Measurements from ENCODE around the gene OR5W2.
A peak's percentile ranks its signal among the peaks of the same experiment; 100 is the strongest.

OR5W2 gene

DNA sequence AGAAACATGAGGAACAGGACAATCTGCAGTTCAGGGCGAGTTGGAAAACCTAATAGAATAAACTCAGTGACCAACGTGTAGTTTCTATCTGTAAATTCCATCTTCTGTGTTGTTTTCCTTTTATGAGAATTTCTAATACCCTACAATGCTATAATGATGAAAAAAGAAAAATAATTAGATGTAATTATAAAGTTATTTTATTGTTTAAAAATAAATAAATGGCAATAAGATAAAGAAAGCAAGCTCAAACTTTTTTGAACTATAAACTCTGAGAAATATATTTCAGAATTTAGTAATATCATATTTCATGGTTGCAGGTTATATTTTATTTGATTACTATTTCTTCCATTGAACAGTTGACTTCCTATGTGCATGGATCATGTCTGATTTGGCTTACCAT, 21.9 kb upstream of the OR5W2 start, which contains the start of gene OR5I1:
Gene OR5I1, minus strand, starts transcription at position 101 of the 400 bp plus-strand sequence. Its CDS starts 0 bp downstream, at position 101.
- no peak within 1 kb of the TSS for H3K9ac ChIP-seq (ENCODE audit: low read depth, low read length, poor library complexity)
- DNase-seq (ENCODE audit: low spot score), result no peak
- no peak within 1 kb of the TSS for H2AFZ ChIP-seq (ENCODE audit: low read length)
- H3K14ac ChIP-seq (ENCODE audit: low read length), result no peak within 1 kb of the TSS
- no peak within 1 kb of the TSS for H4K91ac ChIP-seq (ENCODE audit: low read depth, low read length, poor library complexity)
- H3K27me3 ChIP-seq (ENCODE audit: control insufficient read depth in 3 of 3, insufficient read depth in 3 of 3, low read depth in 1 of 3, low read length in 3 of 3), result no peaks in the 10 kb centered on the region
- no peak within 1 kb of the TSS for H2BK15ac ChIP-seq (ENCODE audit: low read length)
- H2BK12ac ChIP-seq (ENCODE audit: low read length), result no peak within 1 kb of the TSS
- no peak within 1 kb of the TSS for H4K8ac ChIP-seq (ENCODE audit: low read depth, low read length)
- H3K4me1 ChIP-seq (ENCODE audit: control insufficient read depth in 2 of 2, insufficient read depth in 1 of 2, low read depth in 1 of 2, low read length in 2 of 2), result no peaks in the 10 kb centered on the region
- WGBS, 2 donors (ENCODE audit: extremely low coverage in 2 of 2, insufficient read length in 2 of 2, insufficient replicate concordance in 1 of 2), result no CpG with 5 or more reads among the region's 2 CpGs
- no peak within 1 kb of the TSS for H2BK5ac ChIP-seq (ENCODE audit: low read length)
- H2AK5ac ChIP-seq (ENCODE audit: low read depth, low read length), result no peak within 1 kb of the TSS
- no peak within 1 kb of the TSS for H2BK120ac ChIP-seq (ENCODE audit: low read depth, low read length)
- no peak within 1 kb of the TSS for H3K23ac ChIP-seq (ENCODE audit: low read depth, low read length, poor library complexity)
- H3K4me2 ChIP-seq (ENCODE audit: insufficient read depth, low read length, poor library complexity, severe bottlenecking), result no peak within 1 kb of the TSS
- H3K27ac ChIP-seq (replicated peaks; ENCODE audit: low read length), result no peak within 1 kb of the TSS
- no peaks in the 10 kb centered on the region for H3K36me3 ChIP-seq (replicated peaks in 1 of 2; ENCODE audit: control insufficient read depth in 2 of 2, insufficient read depth in 2 of 2, low read length in 2 of 2)
- no peak within 1 kb of the TSS for H3K18ac ChIP-seq (ENCODE audit: low read length)
- H3K4me3 ChIP-seq (ENCODE audit: low read length in 2 of 2), result no peak within 1 kb of the TSS
- no peaks in the 10 kb centered on the region for H3K79me1 ChIP-seq (ENCODE audit: low read depth, low read length)
- no peak within 1 kb of the TSS for H3K4ac ChIP-seq (ENCODE audit: low read length)
- no peaks in the 10 kb centered on the region for H3K9me3 ChIP-seq (replicated peaks in 1 of 2; ENCODE audit: control insufficient read depth in 2 of 2, insufficient read depth in 1 of 2, low read depth in 1 of 2, low read length in 2 of 2)

DNA sequence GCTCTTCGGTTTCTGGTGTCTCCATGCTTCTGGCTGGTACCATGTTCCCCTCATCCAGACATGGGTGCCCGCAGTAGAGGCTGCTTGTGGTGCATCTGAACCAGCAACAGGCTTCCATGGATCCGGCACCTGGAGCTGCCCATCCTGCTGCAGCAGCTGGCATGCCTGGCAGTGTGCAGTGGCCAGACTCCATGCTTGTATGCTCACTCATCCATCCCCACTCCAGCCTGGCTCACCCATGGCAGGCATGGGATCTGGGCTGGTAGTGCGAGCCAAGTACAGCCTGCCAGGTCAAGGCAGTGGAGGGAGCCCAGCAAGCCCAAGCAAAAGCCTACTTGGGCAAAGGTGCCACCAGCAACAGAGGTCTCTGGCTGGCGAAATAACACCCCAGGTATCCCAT, 6.2 kb upstream of the OR5W2 start:
- Histone ChIP-seq H4K8ac (ENCODE audit: low read depth, low read length) (no peak overlapping the region), H3K9ac (ENCODE audit: low read depth, low read length, poor library complexity) (peak overlapping the region; percentile 60), H3K23ac (ENCODE audit: low read depth, low read length, poor library complexity) (no peak overlapping the region), H3K79me1 (ENCODE audit: low read depth, low read length) (no peaks in the 10 kb centered on the region), H2BK5ac (ENCODE audit: low read length) (no peak overlapping the region), H3K4me1 (ENCODE audit: control insufficient read depth in 2 of 2, insufficient read depth in 1 of 2, low read depth in 1 of 2, low read length in 2 of 2) (no peaks in the 10 kb centered on the region), H3K9me3 (replicated peaks in 1 of 2; ENCODE audit: control insufficient read depth in 2 of 2, insufficient read depth in 1 of 2, low read depth in 1 of 2, low read length in 2 of 2) (peaks cover 0 to 3% of the 10 kb centered on the region in 2 donors), H3K4me3 (ENCODE audit: low read length in 2 of 2) (no peak overlapping the region), H3K36me3 (replicated peaks in 1 of 2; ENCODE audit: control insufficient read depth in 2 of 2, insufficient read depth in 2 of 2, low read length in 2 of 2) (no peaks in the 10 kb centered on the region), H3K27ac (replicated peaks; ENCODE audit: low read length) (no peak overlapping the region), H2BK15ac (ENCODE audit: low read length) (no peak overlapping the region), H3K14ac (ENCODE audit: low read length) (no peak overlapping the region), H2AFZ (ENCODE audit: low read length) (no peak overlapping the region), H3K18ac (ENCODE audit: low read length) (peak overlapping the region; percentile 57), H2BK120ac (ENCODE audit: low read depth, low read length) (no peak overlapping the region), H2BK12ac (ENCODE audit: low read length) (no peak overlapping the region), H2AK5ac (ENCODE audit: low read depth, low read length) (no peak overlapping the region), H4K91ac (ENCODE audit: low read depth, low read length, poor library complexity) (no peak overlapping the region), H3K27me3 (ENCODE audit: control insufficient read depth in 3 of 3, insufficient read depth in 3 of 3, low read depth in 1 of 3, low read length in 3 of 3) (no peaks in the 10 kb centered on the region), H3K4me2 (ENCODE audit: insufficient read depth, low read length, poor library complexity, severe bottlenecking) (no peak overlapping the region), H3K4ac (ENCODE audit: low read length) (no peak overlapping the region)
- no CpG with 5 or more reads among the region's 5 CpGs for WGBS, 2 donors (ENCODE audit: extremely low coverage in 2 of 2, insufficient read length in 2 of 2, insufficient replicate concordance in 1 of 2)
- DNase-seq (ENCODE audit: low spot score), result no peak

DNA sequence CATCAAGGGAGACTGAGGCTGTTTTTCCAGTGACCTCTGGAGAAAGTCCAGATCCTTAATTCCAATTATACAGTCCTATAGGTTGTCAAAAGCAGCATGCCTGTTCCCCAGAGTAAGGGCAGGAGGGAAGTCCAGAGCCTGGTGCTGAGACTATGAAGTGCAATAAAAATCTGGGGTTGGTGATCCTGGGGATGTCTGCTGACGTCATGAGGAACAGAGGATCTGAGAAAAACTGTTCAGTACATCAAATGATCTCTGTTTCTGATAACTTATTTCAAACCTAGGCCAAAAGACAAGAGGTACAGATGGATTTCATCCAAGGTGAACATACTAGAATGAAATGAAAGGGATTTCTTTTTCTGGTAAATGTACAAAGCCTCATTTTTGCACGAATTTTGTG, 12.1 kb downstream of the OR5W2 start:
- no peak for DNase-seq (ENCODE audit: low spot score)
- H4K8ac ChIP-seq (ENCODE audit: low read depth, low read length), result no peak overlapping the region
- H3K4ac ChIP-seq (ENCODE audit: low read length), result no peak overlapping the region
- no CpG with 5 or more reads among the region's 2 CpGs for WGBS, 2 donors (ENCODE audit: extremely low coverage in 2 of 2, insufficient read length in 2 of 2, insufficient replicate concordance in 1 of 2)
- H3K4me1 ChIP-seq (ENCODE audit: control insufficient read depth in 2 of 2, insufficient read depth in 1 of 2, low read depth in 1 of 2, low read length in 2 of 2), result no peaks in the 10 kb centered on the region
- no peak overlapping the region for H3K9ac ChIP-seq (ENCODE audit: low read depth, low read length, poor library complexity)
- H3K4me2 ChIP-seq (ENCODE audit: insufficient read depth, low read length, poor library complexity, severe bottlenecking), result no peak overlapping the region
- H3K36me3 ChIP-seq (replicated peaks in 1 of 2; ENCODE audit: control insufficient read depth in 2 of 2, insufficient read depth in 2 of 2, low read length in 2 of 2), result no peaks in the 10 kb centered on the region
- no peaks in the 10 kb centered on the region for H3K9me3 ChIP-seq (replicated peaks in 1 of 2; ENCODE audit: control insufficient read depth in 2 of 2, insufficient read depth in 1 of 2, low read depth in 1 of 2, low read length in 2 of 2)
- no peak overlapping the region for H2BK120ac ChIP-seq (ENCODE audit: low read depth, low read length)
- no peak overlapping the region for H3K18ac ChIP-seq (ENCODE audit: low read length)
- no peak overlapping the region for H2AFZ ChIP-seq (ENCODE audit: low read length)
- H3K27ac ChIP-seq (replicated peaks; ENCODE audit: low read length), result no peak overlapping the region
- no peaks in the 10 kb centered on the region for H3K79me1 ChIP-seq (ENCODE audit: low read depth, low read length)
- H2BK5ac ChIP-seq (ENCODE audit: low read length), result no peak overlapping the region
- no peak overlapping the region for H3K23ac ChIP-seq (ENCODE audit: low read depth, low read length, poor library complexity)
- no peak overlapping the region for H4K91ac ChIP-seq (ENCODE audit: low read depth, low read length, poor library complexity)
- H3K27me3 ChIP-seq (ENCODE audit: control insufficient read depth in 3 of 3, insufficient read depth in 3 of 3, low read depth in 1 of 3, low read length in 3 of 3), result no peaks in the 10 kb centered on the region
- H3K4me3 ChIP-seq (ENCODE audit: low read length in 2 of 2), result no peak overlapping the region
- no peak overlapping the region for H3K14ac ChIP-seq (ENCODE audit: low read length)
- no peak overlapping the region for H2BK12ac ChIP-seq (ENCODE audit: low read length)
- no peak overlapping the region for H2AK5ac ChIP-seq (ENCODE audit: low read depth, low read length)
- no peak overlapping the region for H2BK15ac ChIP-seq (ENCODE audit: low read length)

DNA sequence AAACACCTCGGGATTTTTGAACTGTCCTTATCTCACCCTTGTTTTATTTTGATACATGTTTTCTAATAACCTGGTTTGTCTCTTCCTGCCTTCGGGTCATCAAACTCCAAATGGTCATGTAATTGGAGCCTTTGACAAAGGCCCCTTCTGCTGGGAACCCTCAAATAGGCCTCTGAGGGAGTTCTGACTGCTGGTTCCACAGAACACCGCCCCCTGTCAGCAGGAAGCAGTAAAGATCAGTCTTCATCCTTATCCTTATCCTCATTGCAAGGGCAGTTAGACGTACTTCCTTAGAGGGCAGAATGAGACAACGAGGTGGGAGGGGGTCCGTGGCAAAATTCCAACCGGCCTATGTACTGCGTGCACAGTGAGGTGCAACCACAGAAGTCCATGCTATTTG, 19.2 kb downstream of the OR5W2 start:
- DNase-seq (ENCODE audit: low spot score), result no peak
- Histone ChIP-seq H3K36me3 (replicated peaks in 1 of 2; ENCODE audit: control insufficient read depth in 2 of 2, insufficient read depth in 2 of 2, low read length in 2 of 2) (no peaks in the 10 kb centered on the region), H3K4me2 (ENCODE audit: insufficient read depth, low read length, poor library complexity, severe bottlenecking) (no peak overlapping the region), H2AK5ac (ENCODE audit: low read depth, low read length) (no peak overlapping the region), H3K27me3 (ENCODE audit: control insufficient read depth in 3 of 3, insufficient read depth in 3 of 3, low read depth in 1 of 3, low read length in 3 of 3) (no peaks in the 10 kb centered on the region), H3K9ac (ENCODE audit: low read depth, low read length, poor library complexity) (no peak overlapping the region), H3K18ac (ENCODE audit: low read length) (no peak overlapping the region), H3K79me1 (ENCODE audit: low read depth, low read length) (no peaks in the 10 kb centered on the region), H3K9me3 (replicated peaks in 1 of 2; ENCODE audit: control insufficient read depth in 2 of 2, insufficient read depth in 1 of 2, low read depth in 1 of 2, low read length in 2 of 2) (peaks cover 0 to 5% of the 10 kb centered on the region in 2 donors), H3K4ac (ENCODE audit: low read length) (no peak overlapping the region), H3K14ac (ENCODE audit: low read length) (no peak overlapping the region), H4K8ac (ENCODE audit: low read depth, low read length) (no peak overlapping the region), H3K23ac (ENCODE audit: low read depth, low read length, poor library complexity) (no peak overlapping the region), H2BK15ac (ENCODE audit: low read length) (no peak overlapping the region), H4K91ac (ENCODE audit: low read depth, low read length, poor library complexity) (no peak overlapping the region), H2BK12ac (ENCODE audit: low read length) (no peak overlapping the region), H3K27ac (replicated peaks; ENCODE audit: low read length) (no peak overlapping the region), H3K4me3 (ENCODE audit: low read length in 2 of 2) (no peak overlapping the region), H2BK120ac (ENCODE audit: low read depth, low read length) (no peak overlapping the region), H3K4me1 (ENCODE audit: control insufficient read depth in 2 of 2, insufficient read depth in 1 of 2, low read depth in 1 of 2, low read length in 2 of 2) (no peaks in the 10 kb centered on the region), H2BK5ac (ENCODE audit: low read length) (no peak overlapping the region), H2AFZ (ENCODE audit: low read length) (no peak overlapping the region)
- no CpG with 5 or more reads among the region's 8 CpGs for WGBS, 2 donors (ENCODE audit: extremely low coverage in 2 of 2, insufficient read length in 2 of 2, insufficient replicate concordance in 1 of 2)

Data from neuronal stem cell (in vitro differentiated cells).